Panc1 (cell line): ENCODE measurements around the gene INHA. TPM values are rescaled to one million over a fixed set of nuclear protein-coding genes. Genes with fewer than 3 reads are reported as not detected.

Experiments used
- ATAC-seq: fragments of 200-7000 bp; cut with Tn5 transposase; 2 replicates; pipeline ENCODE4 v1.9.1; 2020; ENCODE audit warnings: mild to moderate bottlenecking, moderate library complexity
- BruUV-seq: library from RNA; stranded (reverse); fragments of 400-500 nt; replicated peaks from 2 replicates; lab custom pipeline; 2021; lab: Mats Ljungman, UMichigan
- CTCF ChIA-PET: fragments of 300-600 bp; sonication (Branson Sonifier 250); formaldehyde crosslinking; loops from one replicate; lab custom pipeline; 2022; ENCODE audit warnings: antibody characterized with exemption; lab: Charles Lee
- POLR2A ChIA-PET: fragments of 300-600 bp; sonication (Branson Sonifier 250); formaldehyde crosslinking; loops from one replicate; lab custom pipeline; 2022; ENCODE audit warnings: antibody characterized with exemption; lab: Charles Lee
- DNase-seq: peaks from one replicate; pipeline ENCODE4 v3.0.0-alpha.2; 2010; ENCODE audit warnings: low read depth, low spot score
- H3K27ac ChIP-seq: 2 replicates; pipeline ENCODE4 v1.5.1; 2011; ENCODE audit warnings: mild to moderate bottlenecking, low read length, inconsistent platforms
- H3K27me3 ChIP-seq: fragments of 200-500 bp; sonication (Bioruptor generic); 2 replicates; pipeline ENCODE4 v1.6.0; 2014; ENCODE audit warnings: low read length, inconsistent platforms; ENCODE audit not compliant: control insufficient read depth, insufficient read depth
- H3K36me3 ChIP-seq: fragments of 200-500 bp; sonication (Bioruptor generic); 2 replicates; pipeline ENCODE4 v1.5.1; 2014; ENCODE audit warnings: inconsistent platforms, mild to moderate bottlenecking, low read length, moderate library complexity; ENCODE audit not compliant: control insufficient read depth, insufficient read depth
- H3K4me1 ChIP-seq: 2 replicates; pipeline ENCODE4 v1.5.1; 2011; ENCODE audit warnings: inconsistent platforms, mild to moderate bottlenecking, low read length, moderate library complexity; ENCODE audit not compliant: control insufficient read depth, insufficient read depth
- H3K4me3 ChIP-seq, 2 experiments: 2 replicates each; pipeline ENCODE4 v1.5.1; 2011 to 2012; ENCODE audit warnings: low read depth in 2 of 2, low read length in 2 of 2, mild to moderate bottlenecking in 2 of 2, inconsistent platforms in 1 of 2, moderate library complexity in 1 of 2
- H3K9me3 ChIP-seq: fragments of 200-500 bp; sonication (Bioruptor generic); 2 replicates; pipeline ENCODE4 v1.5.1; 2014; ENCODE audit warnings: low read depth, mild to moderate bottlenecking, inconsistent platforms, low read length, moderate library complexity; ENCODE audit not compliant: control insufficient read depth, insufficient read depth
- POLR2AphosphoS5 ChIP-seq: IDR thresholded peaks from 2 replicates; pipeline ENCODE4 v1.6.1; 2012; ENCODE audit warnings: mild to moderate bottlenecking, low read depth, low read length, moderate library complexity
- SIN3A ChIP-seq: IDR thresholded peaks from 2 replicates; pipeline ENCODE4 v1.6.1; 2012; ENCODE audit warnings: low read depth, mild to moderate bottlenecking, low read length, moderate library complexity, borderline replicate concordance; ENCODE audit not compliant: insufficient read depth
- TCF7L2 ChIP-seq: IDR thresholded peaks from 2 replicates; pipeline ENCODE4 v1.6.1; 2011; ENCODE audit warnings: mild to moderate bottlenecking, low read depth, low read length, inconsistent platforms
- in situ Hi-C: cut with HindIII; loops from 2 replicates; pipeline ENCODE4 v1.10.0; 2016; ENCODE audit warnings: low sequenced_read_pairs, low pct_unique_long_range_greater_than_20kb
- intact Hi-C: fragments of 100-400 bp; cut with micrococcal nuclease; formaldehyde crosslinking; loops from one replicate; pipeline ENCODE4 v1.10.0; 2022; ENCODE audit not compliant: unreplicated experiment
- total RNA-seq: library from RNA; stranded (reverse); gene quantifications from one replicate; pipeline ENCODE4 v1.2.1, GENCODE V29; 2021; ENCODE audit not compliant: unreplicated experiment
- TF ChIP-seq, protein P1 (sequence below): fragments of 450-650 bp; IDR thresholded peaks from 2 replicates; pipeline ENCODE4 v1.5.1; 2017; ENCODE audit warnings: mild to moderate bottlenecking
- TF ChIP-seq, protein P2 (sequence below), 2 experiments: IDR thresholded peaks; 2 replicates each; pipeline ENCODE4 v1.6.1; 2011 to 2012; ENCODE audit warnings: low read depth in 2 of 2, control low read depth in 1 of 2, low read length in 1 of 2, mild to moderate bottlenecking in 1 of 2, moderate library complexity in 1 of 2; ENCODE audit not compliant: insufficient read depth in 1 of 2

Gene INHA
- total RNA-seq, 1 experiment from 2014 or later, result 1.2 TPM

DNA sequence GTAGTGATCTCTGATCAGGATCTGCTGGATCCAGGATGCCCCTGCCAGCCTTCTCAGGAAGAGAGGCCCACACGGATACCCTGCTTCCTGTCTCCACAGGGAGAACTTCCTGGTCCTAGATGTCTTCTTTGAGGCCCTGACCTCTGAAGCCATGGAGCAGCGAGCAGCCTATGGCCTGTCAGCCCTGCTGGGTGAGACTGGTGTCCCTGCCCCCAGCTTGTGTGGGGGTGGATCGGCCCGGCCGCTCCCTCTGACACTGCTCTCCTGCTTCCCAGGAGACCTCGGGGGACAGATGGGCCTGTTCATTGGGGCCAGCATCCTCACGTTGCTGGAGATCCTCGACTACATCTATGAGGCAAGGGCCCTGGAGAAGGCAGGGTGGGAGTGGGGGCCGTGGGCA is 35.1 kb upstream of the INHA start:
- Histone ChIP-seq H3K4me3 (no peak overlapping the region), H3K9me3 (no peaks in the 10 kb centered on the region), H3K27me3 (no peaks in the 10 kb centered on the region), H3K4me1 (peaks cover 1% of the 10 kb centered on the region; the same call in 1 of the 2 replicates), H3K27ac (no peak overlapping the region), H3K36me3 (no peaks in the 10 kb centered on the region)
- in situ Hi-C loops (no loop called here), intact Hi-C loops (no loop called here)
- BruUV-seq, result no TSS peak
- ChIA-PET POLR2A (no interaction called here), CTCF (interaction anchor here (0.5 kb wide), 1 partner anchor 149 kb away, joined by 3 read pairs; the partner anchor contains the start of gene DNPEP)
- no peak for ATAC-seq
- TF ChIP-seq TCF7L2 (no peak), POLR2AphosphoS5 (no peak), SIN3A (no peak)
- TF ChIP-seq, protein P1, sequence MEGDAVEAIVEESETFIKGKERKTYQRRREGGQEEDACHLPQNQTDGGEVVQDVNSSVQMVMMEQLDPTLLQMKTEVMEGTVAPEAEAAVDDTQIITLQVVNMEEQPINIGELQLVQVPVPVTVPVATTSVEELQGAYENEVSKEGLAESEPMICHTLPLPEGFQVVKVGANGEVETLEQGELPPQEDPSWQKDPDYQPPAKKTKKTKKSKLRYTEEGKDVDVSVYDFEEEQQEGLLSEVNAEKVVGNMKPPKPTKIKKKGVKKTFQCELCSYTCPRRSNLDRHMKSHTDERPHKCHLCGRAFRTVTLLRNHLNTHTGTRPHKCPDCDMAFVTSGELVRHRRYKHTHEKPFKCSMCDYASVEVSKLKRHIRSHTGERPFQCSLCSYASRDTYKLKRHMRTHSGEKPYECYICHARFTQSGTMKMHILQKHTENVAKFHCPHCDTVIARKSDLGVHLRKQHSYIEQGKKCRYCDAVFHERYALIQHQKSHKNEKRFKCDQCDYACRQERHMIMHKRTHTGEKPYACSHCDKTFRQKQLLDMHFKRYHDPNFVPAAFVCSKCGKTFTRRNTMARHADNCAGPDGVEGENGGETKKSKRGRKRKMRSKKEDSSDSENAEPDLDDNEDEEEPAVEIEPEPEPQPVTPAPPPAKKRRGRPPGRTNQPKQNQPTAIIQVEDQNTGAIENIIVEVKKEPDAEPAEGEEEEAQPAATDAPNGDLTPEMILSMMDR, result no peak
- TF ChIP-seq, protein P2, sequence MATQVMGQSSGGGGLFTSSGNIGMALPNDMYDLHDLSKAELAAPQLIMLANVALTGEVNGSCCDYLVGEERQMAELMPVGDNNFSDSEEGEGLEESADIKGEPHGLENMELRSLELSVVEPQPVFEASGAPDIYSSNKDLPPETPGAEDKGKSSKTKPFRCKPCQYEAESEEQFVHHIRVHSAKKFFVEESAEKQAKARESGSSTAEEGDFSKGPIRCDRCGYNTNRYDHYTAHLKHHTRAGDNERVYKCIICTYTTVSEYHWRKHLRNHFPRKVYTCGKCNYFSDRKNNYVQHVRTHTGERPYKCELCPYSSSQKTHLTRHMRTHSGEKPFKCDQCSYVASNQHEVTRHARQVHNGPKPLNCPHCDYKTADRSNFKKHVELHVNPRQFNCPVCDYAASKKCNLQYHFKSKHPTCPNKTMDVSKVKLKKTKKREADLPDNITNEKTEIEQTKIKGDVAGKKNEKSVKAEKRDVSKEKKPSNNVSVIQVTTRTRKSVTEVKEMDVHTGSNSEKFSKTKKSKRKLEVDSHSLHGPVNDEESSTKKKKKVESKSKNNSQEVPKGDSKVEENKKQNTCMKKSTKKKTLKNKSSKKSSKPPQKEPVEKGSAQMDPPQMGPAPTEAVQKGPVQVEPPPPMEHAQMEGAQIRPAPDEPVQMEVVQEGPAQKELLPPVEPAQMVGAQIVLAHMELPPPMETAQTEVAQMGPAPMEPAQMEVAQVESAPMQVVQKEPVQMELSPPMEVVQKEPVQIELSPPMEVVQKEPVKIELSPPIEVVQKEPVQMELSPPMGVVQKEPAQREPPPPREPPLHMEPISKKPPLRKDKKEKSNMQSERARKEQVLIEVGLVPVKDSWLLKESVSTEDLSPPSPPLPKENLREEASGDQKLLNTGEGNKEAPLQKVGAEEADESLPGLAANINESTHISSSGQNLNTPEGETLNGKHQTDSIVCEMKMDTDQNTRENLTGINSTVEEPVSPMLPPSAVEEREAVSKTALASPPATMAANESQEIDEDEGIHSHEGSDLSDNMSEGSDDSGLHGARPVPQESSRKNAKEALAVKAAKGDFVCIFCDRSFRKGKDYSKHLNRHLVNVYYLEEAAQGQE (IDR thresholded peaks at IDR 0.05; ENCODE audit: insufficient read depth in 1 of 2, low read depth in 2 of 2, low read length in 1 of 2), result no peak
- DNase-seq, result no peak

DNA sequence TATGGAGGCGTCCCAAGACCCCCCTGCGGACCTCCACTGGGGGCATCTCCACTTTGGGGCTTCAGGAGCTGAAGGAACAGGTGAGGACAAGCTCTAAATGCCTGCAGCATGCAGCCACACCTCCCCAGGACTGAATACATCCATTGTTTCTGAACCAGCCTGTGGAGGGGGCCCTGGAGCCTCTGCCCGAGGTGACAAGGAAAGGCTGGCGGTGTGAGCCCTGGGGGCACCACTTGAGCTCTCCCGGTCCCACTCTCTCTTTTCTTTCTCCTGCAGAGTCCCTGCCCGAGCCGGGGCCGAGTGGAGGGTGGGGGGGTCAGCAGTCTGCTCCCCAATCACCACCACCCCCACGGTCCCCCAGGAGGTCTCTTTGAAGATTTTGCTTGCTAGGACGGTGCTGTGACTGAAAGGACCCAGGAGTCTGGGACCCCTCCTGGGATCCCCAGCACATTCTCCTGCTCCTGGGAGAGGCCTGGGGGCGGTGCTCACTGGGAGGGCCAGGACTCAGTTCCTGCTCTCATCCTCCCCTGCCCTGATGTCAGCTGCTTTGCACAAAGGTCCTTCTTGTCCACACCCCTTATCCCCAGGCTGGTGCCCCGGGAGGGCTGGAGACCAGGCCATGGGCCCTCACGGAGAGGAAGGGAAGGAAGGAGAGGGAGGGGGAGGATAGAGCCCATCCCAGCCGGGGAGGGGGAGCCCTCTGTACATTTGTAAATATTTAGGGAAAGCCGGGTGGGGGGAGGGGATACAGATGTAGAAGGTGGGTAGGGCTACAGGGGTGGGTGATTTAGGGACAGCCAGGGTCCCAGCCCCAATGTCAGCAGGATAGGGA is 34.2 kb upstream of the INHA start:
- H3K36me3 ChIP-seq, result 0 out of 2 replicates have a peak, but pooled peaks cover 2% of the 10 kb centered on the region
- no peak overlapping the region for H3K4me3 ChIP-seq
- no peak for ATAC-seq
- no peaks in the 10 kb centered on the region for H3K27me3 ChIP-seq
- no peak for DNase-seq
- ChIA-PET POLR2A (no interaction called here), CTCF (interaction anchor here (0.5 to 0.8 kb wide), 4 partner anchors 27 to 150 kb away, joined by 3 to 6 read pairs (median 4); partner anchors contain the start of gene DNPEP)
- in situ Hi-C loops (no loop called here), intact Hi-C loops (loop anchor here (1.0 kb wide), 1 partner anchor 104 kb away; no protein-coding TSS in a partner anchor)
- no TSS peak for BruUV-seq
- peaks cover 9% of the 10 kb centered on the region; the same call in 1 of the 2 replicates for H3K4me1 ChIP-seq
- TF ChIP-seq, protein P1, result no peak
- no peak for TF ChIP-seq POLR2AphosphoS5
- no peak for TF ChIP-seq TCF7L2
- H3K27ac ChIP-seq, result no peak overlapping the region
- no peaks in the 10 kb centered on the region for H3K9me3 ChIP-seq
